ENCODE results near the gene KCNK10.
"Not testable (repeated sequence)": the region's sequence is repeated elsewhere in the genome, so short reads cannot be mapped to it uniquely, and the experiment has no call there.

KCNK10 gene

GRCh38 chr14:88270776-88271175, 52.3 kb downstream of the KCNK10 start:
- no peak for DNase-seq (ENCODE audit: low spot score)

DNA sequence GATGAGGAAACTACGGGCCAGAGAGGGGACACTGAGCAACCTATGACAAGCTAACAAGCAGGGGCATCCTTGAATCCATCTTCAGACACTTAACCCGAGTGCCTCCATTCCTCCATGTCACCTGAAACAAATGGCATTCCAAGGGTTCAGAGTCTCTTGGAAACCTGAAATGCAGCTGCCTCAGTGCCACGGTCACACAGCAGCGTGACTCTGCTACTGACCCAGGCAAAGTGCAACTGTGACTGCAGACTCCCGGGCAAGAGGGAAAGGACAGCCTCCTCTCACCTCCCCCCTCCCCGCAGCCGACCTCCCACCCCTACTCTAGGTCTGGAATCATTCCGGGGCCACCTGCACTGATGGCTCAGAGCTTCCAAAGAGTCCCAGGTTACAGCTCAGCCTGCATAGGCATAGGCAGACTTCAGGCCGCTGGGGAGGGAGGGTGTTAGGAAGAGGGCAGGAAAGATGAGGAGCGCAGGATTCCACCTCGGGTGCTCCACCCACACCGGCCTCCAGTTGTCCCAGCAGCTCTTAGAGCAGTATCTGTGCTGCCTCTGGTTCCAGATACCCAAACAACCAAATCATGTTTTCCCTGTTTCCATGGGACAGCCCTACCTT, 53.2 kb downstream of the KCNK10 start:
- no peak for DNase-seq (ENCODE audit: low spot score)

GRCh38 chr14:88266474-88266873, 56.6 kb downstream of the KCNK10 start:
- no peak for DNase-seq (ENCODE audit: low spot score)

GRCh38 chr14:88264116-88264515, 59.0 kb downstream of the KCNK10 start:
- no peak for DNase-seq (ENCODE audit: low spot score)

DNA sequence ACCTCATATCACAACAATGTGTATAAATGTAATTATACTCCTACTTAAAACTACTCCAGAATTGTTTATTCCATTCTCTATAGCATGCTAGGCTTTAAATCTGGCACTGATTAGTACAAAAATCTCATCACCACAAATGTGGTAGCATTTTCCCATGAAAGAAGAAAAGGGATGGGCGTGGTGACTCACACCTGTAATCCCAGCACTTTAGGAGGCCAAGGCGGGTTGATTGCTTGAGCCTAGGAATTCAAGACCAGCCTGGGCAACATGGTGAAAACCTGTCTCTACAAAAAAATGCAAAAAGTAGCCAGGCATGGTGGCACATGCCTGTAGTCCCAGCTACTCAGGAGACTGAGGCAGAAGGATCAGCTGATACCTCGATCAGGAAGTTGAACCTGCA, 61.8 kb downstream of the KCNK10 start:
- not testable (repeated sequence) for DNase-seq (ENCODE audit: low spot score)

DNA sequence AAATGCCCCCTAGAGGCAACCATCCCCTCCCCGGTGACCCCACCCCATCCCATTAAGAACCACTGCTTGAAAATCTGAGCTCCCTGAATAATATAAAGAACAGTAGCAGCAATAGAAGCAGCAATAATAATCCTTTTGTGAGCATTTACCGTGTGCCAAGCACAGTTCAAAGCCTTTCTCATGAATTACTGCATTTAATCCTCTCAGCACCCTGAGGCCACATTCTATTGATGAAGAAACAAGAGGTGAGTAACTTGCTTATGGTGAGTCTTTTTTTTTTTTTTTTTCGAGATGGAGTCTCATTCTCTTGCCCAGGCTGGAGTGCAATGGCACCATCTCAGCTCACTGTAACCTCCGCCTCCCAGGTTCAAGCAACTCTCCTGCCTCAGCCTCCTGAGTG, 65.0 kb downstream of the KCNK10 start:
- no peak for DNase-seq (ENCODE audit: low spot score)

GRCh38 chr14:88256997-88257950, 65.8 kb downstream of the KCNK10 start:
- DNase-seq (ENCODE audit: low spot score): no peak

DNA sequence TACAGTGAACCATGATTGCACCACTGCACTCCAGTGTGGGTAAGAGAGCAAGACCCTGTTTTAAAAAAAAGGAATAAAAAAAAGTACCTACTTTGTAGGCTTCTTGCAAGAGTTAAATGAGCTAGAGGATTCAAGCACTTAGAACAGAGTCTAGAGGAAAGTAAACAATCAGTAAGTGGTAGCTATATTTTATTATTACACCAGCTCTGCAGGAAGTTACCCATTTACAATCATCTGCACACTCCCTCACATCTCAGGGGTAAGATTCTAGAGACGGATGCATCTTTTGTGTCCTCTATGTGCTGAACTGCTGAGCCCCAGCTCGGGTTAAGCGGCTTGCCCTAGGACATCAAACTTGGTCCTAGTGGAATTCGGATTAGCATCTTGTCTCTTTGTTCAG, 67.3 kb downstream of the KCNK10 start:
- DNase-seq (ENCODE audit: low spot score): no peak

DNA sequence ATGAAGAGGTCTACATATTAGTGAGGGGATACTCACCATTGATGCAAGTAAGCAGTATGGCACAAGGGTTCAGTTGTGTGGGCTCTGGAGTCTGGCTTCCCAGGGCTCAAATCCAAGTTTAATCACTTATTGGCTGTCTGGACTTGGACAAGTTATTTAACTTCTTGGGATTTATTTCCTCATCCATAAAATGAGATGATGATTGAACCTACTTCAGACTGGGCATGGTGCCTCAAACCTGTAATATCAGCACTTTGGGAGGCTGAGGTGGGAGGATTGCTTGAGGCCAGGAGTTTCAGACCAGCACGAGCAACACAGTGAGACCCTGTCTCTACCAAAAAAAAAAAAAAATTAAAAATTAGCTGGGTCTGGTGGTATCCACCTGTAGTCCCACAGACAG, 67.9 kb downstream of the KCNK10 start:
- DNase-seq (ENCODE audit: low spot score): no peak

- no peak for DNase-seq (ENCODE audit: low spot score)
Measured at GRCh38 chr14:88252498-88252897, 70.6 kb downstream of the KCNK10 start.

GRCh38 chr14:88251650-88252049, 71.4 kb downstream of the KCNK10 start:
- no peak for DNase-seq (ENCODE audit: low spot score)

- no peak for DNase-seq (ENCODE audit: low spot score)
Measured at GRCh38 chr14:88249266-88249665, 73.8 kb downstream of the KCNK10 start.

GRCh38 chr14:88248606-88249005, 74.5 kb downstream of the KCNK10 start:
- DNase-seq (ENCODE audit: low spot score): no peak

- no peak for DNase-seq (ENCODE audit: low spot score)
Measured at GRCh38 chr14:88247228-88247627, 75.8 kb downstream of the KCNK10 start.

- no peak for DNase-seq (ENCODE audit: low spot score)
Measured at GRCh38 chr14:88245321-88245720, 77.7 kb downstream of the KCNK10 start.

GRCh38 chr14:88243946-88244345, 79.1 kb downstream of the KCNK10 start:
- no peak for DNase-seq (ENCODE audit: low spot score)

DNA sequence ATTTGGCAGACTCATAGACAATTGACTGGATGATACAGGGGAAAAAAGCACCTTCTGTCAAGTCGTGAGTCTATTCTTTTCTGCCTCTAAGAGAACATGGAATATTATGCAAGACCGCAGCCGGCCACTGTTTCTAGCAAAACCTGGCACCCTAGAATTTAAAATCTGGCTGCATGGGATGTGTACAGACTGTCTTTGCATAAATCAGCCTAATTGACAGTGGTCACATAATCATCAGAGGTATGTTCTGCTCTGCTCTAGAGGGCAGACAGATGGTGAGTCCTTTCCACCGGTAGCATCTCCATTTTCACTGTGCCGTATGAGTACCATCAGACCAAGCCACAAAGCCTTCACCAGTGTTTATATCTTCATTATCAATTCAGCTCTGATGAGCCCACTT, 80.6 kb downstream of the KCNK10 start:
- DNase-seq (ENCODE audit: low spot score): no peak

- no peak for DNase-seq (ENCODE audit: low spot score)
Measured at GRCh38 chr14:88241810-88242209, 81.3 kb downstream of the KCNK10 start.

GRCh38 chr14:88234442-88234841, 88.6 kb downstream of the KCNK10 start:
- no peak for DNase-seq (ENCODE audit: low spot score)

- peak; percentile 44 for DNase-seq (ENCODE audit: low spot score)
Measured at GRCh38 chr14:88233915-88234314, 89.2 kb downstream of the KCNK10 start.

DNA sequence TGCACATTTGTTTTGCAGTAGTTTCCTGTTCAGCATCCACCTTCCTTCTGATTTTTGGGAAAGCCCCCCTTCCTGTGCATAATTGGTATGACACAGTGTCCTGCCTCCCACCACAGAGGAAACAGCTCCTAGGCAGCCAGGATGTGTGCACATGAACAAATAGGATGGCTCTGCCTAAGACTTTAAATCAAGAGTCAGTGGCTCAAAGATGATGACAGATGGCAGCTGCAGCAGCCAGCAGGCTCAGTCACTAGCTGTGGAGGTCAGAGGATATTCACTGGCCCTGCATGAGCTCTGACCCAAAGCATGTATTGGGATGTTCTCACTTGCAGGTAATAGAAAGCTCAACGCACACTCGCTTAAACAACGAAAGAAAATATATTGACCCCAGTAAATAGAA, 90.3 kb downstream of the KCNK10 start:
- DNase-seq (ENCODE audit: low spot score): no peak

- no peak for DNase-seq (ENCODE audit: low spot score)
Measured at GRCh38 chr14:88231603-88232002, 91.5 kb downstream of the KCNK10 start.

- DNase-seq (ENCODE audit: low spot score): no peak
Measured at GRCh38 chr14:88229428-88229827, 93.6 kb downstream of the KCNK10 start.
